Stimulated activated CD4-positive, alpha-beta T cell treated with anti-CD3 and anti-CD28 coated beads, Interleukin-4, amount 100 ng/mL, for 4 hours (primary cell): ENCODE data around the gene GUCA1A.
A peak's percentile ranks its signal among the peaks of the same experiment; 100 is the strongest.
"Not testable (repeated sequence)": the region's sequence is repeated elsewhere in the genome, so short reads cannot be mapped to it uniquely, and the experiment has no call there.

Experiments
- DNase-seq, 2 experiments: peaks; one replicate each; pipeline ENCODE4 v3.0.0-alpha.2; 2020

The GUCA1A gene

GRCh38 chr6:42211726-42212125 lies 38.6 kb downstream of the GUCA1A start:
- DNase-seq = no peak

- DNase-seq = no peak
These were observed 39.3 kb downstream of the GUCA1A start for GRCh38 chr6:42212442-42212841.

- DNase-seq = not testable (repeated sequence)
These were observed 43.3 kb downstream of the GUCA1A start for GRCh38 chr6:42216495-42216894.

GRCh38 chr6:42217157-42217518 lies 44.0 kb downstream of the GUCA1A start:
- DNase-seq = no peak

GRCh38 chr6:42217519-42218367 lies 44.6 kb downstream of the GUCA1A start, which contains the start of gene MRPS10:
TSS of gene MRPS10 (minus strand) at chr6:42217861. CDS start at chr6:42217849, 12 bp downstream.
- DNase-seq = peak; percentile 87 to 90

- no peak for DNase-seq
These were observed 47.6 kb downstream of the GUCA1A start for GRCh38 chr6:42220807-42221206.

- DNase-seq = no peak
These were observed 48.4 kb downstream of the GUCA1A start for GRCh38 chr6:42221546-42221945.

GRCh38 chr6:42222448-42222847 lies 49.3 kb downstream of the GUCA1A start:
- no peak for DNase-seq

- no peak for DNase-seq
These were observed 51.3 kb downstream of the GUCA1A start for GRCh38 chr6:42224222-42225028.

GRCh38 chr6:42225029-42225339 lies 51.8 kb downstream of the GUCA1A start:
- DNase-seq = no peak

- no peak for DNase-seq
These were observed 52.3 kb downstream of the GUCA1A start for GRCh38 chr6:42225419-42225818.

GRCh38 chr6:42226161-42226611 lies 53.0 kb downstream of the GUCA1A start:
- DNase-seq = no peak

- no peak for DNase-seq
These were observed 53.5 kb downstream of the GUCA1A start for GRCh38 chr6:42226645-42227143.

GRCh38 chr6:42227173-42227850 lies 54.1 kb downstream of the GUCA1A start:
- no peak for DNase-seq

GRCh38 chr6:42228305-42228704 lies 55.1 kb downstream of the GUCA1A start:
- no peak for DNase-seq
